RCC 7860 (cell line): Measurements from ENCODE around the gene SYNJ1.
"Not testable (repeated sequence)": the region's sequence is repeated elsewhere in the genome, so short reads cannot be mapped to it uniquely, and the experiment has no call there.

ENCODE experiments used
- DNase-seq: peaks from one replicate; pipeline ENCODE4 v3.0.0-alpha.2; 2015; ENCODE audit warnings: low spot score
- FAIRE-seq: peaks from 2 replicates; lab custom pipeline; 2012; peaks lifted over from hg19 to GRCh38; lab: Jason Lieb, UNC

SYNJ1 gene

DNA sequence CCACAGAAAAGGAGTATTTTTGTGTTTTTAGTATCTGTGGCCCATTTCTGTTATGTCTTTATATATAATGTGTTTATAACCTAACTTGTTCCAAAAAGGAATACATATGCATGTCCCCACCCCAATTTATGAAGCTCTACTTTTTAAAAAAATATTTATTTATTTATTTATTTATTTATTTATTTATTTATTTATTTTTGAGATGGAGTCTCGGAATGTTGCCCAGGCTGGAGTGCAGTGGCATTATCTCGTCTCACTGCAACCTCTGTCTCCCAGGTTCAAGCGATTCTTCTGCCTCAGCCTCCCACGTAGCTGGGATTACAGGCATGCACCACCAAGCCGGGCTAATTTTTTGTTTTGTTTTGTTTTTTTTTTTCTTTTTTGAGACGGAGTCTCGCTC lies 32.3 kb downstream of the SYNJ1 start:
- FAIRE-seq, DNase-seq: not testable (repeated sequence)

- FAIRE-seq (no peak), DNase-seq (no peak)
These were observed 34.2 kb downstream of the SYNJ1 start for GRCh38 chr21:32693581-32693980.

DNA sequence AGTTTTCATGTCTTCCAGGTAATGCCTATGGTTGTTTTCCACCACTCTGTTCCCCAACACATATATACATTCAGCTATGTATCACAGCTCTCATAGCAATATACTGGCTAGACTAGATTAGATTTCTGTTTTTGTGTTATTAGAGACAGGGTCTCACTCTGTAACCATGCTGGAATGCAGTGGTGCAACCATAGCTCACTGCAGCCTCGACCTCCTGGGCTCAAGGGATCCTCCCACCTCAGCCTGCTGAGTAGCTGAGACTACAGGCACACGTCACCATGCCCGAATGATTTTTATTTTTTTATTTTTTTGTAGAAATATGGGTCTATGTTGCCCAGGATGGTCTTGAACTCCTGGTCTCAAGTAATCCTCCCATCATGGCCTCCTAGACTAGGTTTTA lies 37.7 kb downstream of the SYNJ1 start:
- FAIRE-seq, result no peak
- no peak for DNase-seq

- FAIRE-seq (no peak), DNase-seq (no peak)
These were observed 40.0 kb downstream of the SYNJ1 start for GRCh38 chr21:32687643-32688345.

DNA sequence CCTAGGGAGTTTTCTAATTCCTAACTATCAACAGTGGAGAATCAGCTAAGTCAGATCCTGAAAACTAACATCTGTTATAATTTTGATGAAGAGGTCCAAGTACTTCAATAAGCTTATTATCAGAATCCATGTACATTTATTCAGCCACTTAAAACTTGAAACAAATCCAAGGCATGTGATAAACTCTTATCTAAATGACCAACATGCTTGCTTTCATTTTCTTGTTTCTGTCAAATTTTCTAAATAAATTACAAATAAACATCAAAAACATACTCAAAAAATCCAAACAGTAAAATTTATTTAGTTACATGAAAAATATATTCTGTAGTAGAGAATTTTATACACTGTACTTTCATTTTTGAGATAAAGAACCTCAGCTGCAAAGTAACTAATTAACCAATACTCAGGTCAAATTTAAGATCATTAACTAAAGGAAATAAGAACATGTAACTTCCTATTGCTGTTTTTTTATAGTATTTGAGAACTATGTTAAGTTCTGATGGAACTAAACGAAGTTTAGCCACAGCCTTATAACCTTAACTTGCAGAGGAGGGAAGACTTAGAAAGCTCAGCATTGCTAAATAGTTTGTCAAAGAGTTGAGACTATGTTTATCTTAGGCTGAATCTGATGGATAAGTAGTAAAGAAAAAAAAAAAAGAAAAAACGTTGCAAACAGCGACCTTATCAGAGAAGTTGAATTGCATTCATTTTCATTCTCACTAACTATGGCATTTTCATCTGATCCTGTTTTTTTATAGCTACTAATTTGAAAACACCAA lies 44.9 kb downstream of the SYNJ1 start:
- FAIRE-seq (peak; percentile 89), DNase-seq (peak; percentile 14)

DNA sequence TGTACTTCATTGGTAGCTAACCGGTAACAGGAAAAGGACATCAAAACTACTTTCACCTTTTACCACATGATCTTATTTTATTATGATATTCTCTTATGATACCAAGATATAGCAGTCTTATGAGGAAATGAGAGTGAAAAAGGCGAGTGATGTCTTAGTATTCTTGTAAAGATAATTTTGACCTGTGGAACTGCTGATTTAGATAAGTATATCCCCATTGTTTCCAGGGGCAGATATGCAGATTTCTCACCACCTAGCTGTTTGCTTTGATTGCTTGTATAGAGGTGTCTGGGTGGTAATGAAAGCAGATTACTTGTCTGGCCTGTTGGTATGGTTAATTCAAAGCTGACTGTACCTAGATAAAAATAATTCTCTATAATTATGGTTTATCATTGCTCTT lies 53.1 kb downstream of the SYNJ1 start:
- FAIRE-seq (no peak), DNase-seq (no peak)

DNA sequence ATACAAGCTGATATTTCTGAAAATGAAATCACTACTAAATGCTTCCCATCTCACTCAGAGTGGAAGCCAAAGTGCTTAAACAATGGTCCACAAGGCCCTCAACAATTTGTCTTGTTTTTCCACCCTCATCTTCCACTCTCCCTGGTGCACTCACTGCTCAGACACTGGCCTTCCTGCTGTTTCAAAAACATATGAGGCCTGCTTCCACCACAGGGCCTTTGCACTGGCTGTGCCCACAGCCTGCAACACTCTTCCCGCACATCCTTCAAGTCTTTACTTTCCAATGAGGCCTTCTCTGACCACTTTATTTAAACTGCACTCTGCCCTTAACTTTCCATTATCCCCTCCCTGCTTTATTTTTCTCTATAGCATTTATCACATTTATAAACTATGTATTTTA lies 53.8 kb downstream of the SYNJ1 start:
- DNase-seq, result no peak
- FAIRE-seq, result no peak

- no peak for FAIRE-seq
- no peak for DNase-seq
These were observed 61.6 kb downstream of the SYNJ1 start for GRCh38 chr21:32666258-32666657.

DNA sequence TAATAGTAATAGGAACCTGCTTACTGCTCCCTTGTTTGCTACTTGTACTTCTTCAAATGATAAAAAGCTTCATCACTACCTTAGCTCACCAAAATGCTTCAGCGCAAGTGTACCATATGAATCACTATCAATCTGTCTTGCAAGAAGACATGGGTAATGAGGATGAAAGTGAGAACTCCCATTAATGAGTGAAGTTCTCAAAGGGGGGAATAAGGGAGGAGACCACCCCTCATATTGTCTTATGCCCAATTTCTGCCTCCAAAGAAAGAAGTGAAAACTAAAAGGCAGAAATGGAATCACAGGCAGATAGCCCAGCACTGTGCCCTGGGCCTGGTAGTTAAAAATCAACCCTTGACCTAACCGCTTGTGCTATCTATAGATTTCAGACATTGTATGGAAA lies 63.7 kb downstream of the SYNJ1 start:
- not testable (repeated sequence) for FAIRE-seq, DNase-seq

GRCh38 chr21:32661981-32662380 lies 65.8 kb downstream of the SYNJ1 start:
- not testable (repeated sequence) for DNase-seq, FAIRE-seq

DNA sequence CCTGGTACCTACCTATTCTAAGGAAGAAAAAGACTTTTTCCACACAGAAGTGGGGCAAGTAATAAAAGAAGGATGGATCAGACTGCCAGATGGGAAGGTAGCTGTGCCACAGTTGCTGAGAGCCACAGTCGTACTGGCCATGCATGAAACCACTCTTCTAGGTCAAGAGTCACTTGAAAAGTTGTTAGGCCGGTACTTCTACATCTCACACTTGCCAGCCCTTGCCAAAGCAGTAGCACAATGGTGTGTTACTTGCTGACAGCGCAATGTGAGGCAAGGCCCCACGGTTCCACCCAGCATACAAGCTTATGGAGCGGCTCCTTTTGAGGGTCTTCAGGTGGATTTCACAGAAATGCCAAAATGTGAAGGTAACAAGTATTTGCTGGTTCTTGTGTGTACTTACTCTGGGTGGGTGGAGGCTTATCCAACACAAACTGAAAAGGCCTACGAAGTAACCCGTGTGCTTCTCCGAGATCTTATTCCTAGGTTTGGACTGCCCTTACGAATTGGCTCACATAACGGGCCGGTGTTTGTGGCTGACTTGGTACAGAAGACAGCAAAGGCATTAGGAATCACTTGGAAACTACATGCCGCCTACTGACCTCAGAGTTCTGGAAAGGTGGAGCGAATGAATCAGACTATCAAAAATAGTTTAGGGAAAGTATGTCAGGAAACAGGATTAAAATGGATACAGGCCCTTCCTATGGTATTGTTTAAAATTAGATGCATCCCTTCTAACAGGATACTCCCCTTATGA lies 66.6 kb downstream of the SYNJ1 start:
- not testable (repeated sequence) for FAIRE-seq, DNase-seq

DNA sequence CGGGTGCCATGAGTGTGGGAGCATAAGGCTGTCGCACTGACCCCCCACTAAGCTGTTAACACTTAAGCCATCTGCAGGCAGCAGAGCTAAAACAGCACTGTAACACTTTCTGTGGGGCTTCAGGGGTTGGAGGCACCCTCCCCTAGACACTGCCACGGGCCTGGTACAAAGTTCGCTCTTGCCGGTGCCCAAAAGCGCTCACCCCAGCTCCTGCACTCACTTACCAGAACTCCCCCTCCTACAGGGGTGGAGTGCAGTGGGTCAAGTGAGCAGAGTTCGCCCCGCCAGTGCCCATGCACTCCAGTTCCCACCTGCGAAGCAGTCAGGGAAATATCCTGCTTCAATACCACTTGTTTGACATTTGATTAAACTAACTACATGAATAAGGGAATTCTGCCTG lies 69.3 kb downstream of the SYNJ1 start:
- no peak for DNase-seq
- no peak for FAIRE-seq

- peak; percentile 50 for FAIRE-seq
- DNase-seq, result peak; percentile 19
These were observed 74.4 kb downstream of the SYNJ1 start for GRCh38 chr21:32653326-32653901.

DNA sequence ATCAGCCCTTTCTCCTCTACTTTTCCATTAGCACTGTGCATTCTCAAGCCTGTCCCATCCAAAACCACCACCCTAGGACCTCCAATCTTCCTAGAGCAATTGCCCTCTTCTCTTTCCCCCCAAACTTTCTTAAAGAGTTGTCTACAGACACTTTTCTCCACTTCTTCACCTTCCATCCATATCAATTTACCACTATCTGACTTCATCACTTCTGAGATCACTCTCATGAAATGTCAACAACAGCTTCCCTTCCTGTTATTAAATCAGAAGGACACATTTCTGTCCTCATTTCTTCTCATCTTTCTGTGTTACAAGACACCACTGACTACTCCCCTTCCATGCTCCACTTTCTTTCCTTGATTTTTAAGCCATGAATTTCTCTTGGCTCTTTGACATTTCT lies 79.6 kb downstream of the SYNJ1 start:
- FAIRE-seq, result no peak

DNA sequence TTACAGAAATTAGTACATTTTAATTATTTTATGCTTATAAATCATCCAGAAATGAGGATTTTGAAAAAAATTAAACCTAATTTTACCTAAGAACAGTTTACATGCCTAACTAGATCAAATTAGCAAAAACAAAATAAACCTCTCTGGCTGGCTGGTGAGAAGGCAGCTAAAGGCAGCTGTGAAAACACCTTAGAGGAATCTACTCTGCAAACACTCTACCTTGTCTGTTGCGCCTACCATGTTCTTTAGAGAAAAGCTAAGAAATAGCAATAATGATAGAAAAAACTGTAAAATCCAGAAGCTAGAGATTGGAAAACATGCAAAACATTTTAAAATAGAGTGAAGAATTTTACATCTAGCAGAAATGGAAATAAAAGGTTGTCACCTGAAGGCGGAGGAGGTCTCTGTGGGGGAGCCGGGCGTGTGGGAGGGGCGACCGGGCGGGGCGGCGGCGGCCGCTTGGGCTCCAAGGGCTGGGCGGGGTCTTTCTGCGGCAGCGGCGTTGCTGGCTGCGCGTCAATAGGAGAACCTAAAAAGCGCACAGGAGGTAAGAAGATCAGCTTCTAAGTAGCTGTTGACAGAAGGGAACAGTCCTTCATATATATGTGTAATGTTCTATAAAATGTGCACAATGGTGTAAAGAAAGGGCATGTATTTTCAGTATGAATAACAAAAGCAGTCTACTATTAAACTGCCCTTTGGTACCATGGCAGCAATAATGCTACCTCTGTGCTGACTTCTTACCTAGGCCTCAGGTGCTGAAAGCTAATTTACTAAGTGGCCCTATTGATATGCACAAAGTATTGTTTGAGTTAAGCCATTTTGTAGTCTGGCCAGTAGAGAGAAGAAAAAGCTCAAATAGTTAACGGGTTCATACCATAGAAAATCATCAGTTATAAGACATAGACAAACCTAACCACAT lies 82.3 kb downstream of the SYNJ1 start:
- no peak for FAIRE-seq
- no peak for DNase-seq

More for the DNA sequence above, 79.6 kb downstream of the SYNJ1 start:
- no peak for DNase-seq

GRCh38 chr21:32641710-32642698 lies 85.8 kb downstream of the SYNJ1 start:
- no peak for DNase-seq
- FAIRE-seq, result no peak

GRCh38 chr21:32626621-32627196 lies 101.1 kb downstream of the SYNJ1 start:
- DNase-seq (no peak), FAIRE-seq (no peak)

- FAIRE-seq, DNase-seq: not testable (repeated sequence)
These were observed 109.6 kb downstream of the SYNJ1 start for GRCh38 chr21:32618218-32618617.
